Esophagus muscularis mucosa (tissue), 4 donors: ENCODE measurements around the gene KLHL3.

Experiments used
- EP300 ChIP-seq: sonication (generic); formaldehyde crosslinking; IDR thresholded peaks from one replicate; pipeline ENCODE4 v1.6.1; 2017; ENCODE audit warnings: antibody characterized with exemption
- POLR2AphosphoS5 ChIP-seq, 2 donors: sonication (generic); formaldehyde crosslinking; IDR thresholded peaks; one replicate each; pipeline ENCODE4 v1.6.1; 2017; ENCODE audit warnings: antibody characterized with exemption in 2 of 2
- TF ChIP-seq, protein P1 (sequence below), 3 experiments: fragments of 200-600 bp in 2 of 3; fragments of 450-650 bp in 1 of 3; sonication (generic) in 2 of 3; IDR thresholded peaks; one replicate each; pipeline ENCODE4 v1.5.1; 2017 to 2019; ENCODE audit warnings: antibody characterized with exemption in 3 of 3, mild to moderate bottlenecking in 2 of 3, moderate library complexity in 1 of 3

DNA sequence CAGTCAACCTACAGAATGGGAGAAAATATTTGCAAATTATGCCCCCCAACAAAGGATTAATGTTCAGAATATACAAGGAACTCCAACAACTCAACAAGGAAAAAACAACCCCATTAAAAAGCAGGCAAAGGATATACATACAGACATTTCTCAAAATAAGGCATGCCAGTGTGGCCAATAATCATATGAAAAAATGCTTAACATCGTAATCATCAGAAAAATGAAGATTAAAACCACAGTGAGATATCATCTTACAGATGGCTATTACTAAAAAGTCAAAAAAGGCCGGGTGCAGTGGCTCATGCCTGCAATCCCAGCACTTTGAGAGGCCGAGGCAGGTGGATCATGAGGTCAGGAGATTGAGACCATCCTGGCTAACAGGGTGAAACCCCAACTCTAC lies 103.2 kb downstream of the KLHL3 start:
- TF ChIP-seq, protein P1, sequence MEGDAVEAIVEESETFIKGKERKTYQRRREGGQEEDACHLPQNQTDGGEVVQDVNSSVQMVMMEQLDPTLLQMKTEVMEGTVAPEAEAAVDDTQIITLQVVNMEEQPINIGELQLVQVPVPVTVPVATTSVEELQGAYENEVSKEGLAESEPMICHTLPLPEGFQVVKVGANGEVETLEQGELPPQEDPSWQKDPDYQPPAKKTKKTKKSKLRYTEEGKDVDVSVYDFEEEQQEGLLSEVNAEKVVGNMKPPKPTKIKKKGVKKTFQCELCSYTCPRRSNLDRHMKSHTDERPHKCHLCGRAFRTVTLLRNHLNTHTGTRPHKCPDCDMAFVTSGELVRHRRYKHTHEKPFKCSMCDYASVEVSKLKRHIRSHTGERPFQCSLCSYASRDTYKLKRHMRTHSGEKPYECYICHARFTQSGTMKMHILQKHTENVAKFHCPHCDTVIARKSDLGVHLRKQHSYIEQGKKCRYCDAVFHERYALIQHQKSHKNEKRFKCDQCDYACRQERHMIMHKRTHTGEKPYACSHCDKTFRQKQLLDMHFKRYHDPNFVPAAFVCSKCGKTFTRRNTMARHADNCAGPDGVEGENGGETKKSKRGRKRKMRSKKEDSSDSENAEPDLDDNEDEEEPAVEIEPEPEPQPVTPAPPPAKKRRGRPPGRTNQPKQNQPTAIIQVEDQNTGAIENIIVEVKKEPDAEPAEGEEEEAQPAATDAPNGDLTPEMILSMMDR (IDR thresholded peaks at IDR 0.05) = no peak
- no peak for TF ChIP-seq POLR2AphosphoS5 (IDR thresholded peaks at IDR 0.05)
- TF ChIP-seq EP300 = no peak
